NCI-H460 (cell line): ENCODE measurements around the gene WIPF1. TPM values are rescaled to one million over a fixed set of nuclear protein-coding genes. Genes with fewer than 3 reads are reported as not detected.
A peak's percentile ranks its signal among the peaks of the same experiment; 100 is the strongest.

Experiments used
- DNase-seq: peaks from one replicate; pipeline ENCODE4 v3.0.0-alpha.2; 2016; ENCODE audit warnings: low read depth; ENCODE audit errors: extremely low read depth
- total RNA-seq: library from RNA; depleted of rRNA; stranded (reverse); fragments of >200 nt; shearing (Covaris generic); gene quantifications from 2 replicates; pipeline ENCODE4 v1.2.3, GENCODE V29; 2014

The WIPF1 gene
- total RNA-seq, 1 experiment from 2014 or later = 2.3 TPM

DNA sequence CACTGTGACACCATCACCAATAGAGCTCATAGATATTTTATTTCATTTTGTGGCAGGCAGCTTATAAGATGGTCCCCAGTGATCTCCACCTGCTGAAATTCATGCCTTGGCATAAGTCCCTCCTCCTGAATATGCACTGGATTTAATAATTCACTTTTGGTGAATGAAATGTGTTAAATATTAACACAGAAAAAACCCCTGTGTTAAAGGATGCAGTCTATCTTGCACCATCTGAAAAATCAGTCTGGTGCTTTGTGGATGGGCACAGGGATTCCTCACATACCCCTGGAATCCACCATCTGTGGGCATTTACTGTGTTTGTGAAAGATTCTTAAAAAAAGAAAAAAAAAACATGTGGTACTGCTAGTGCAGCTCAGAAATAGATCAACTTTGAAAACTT lies 26.1 kb upstream of the WIPF1 start:
- DNase-seq = no peak

DNA sequence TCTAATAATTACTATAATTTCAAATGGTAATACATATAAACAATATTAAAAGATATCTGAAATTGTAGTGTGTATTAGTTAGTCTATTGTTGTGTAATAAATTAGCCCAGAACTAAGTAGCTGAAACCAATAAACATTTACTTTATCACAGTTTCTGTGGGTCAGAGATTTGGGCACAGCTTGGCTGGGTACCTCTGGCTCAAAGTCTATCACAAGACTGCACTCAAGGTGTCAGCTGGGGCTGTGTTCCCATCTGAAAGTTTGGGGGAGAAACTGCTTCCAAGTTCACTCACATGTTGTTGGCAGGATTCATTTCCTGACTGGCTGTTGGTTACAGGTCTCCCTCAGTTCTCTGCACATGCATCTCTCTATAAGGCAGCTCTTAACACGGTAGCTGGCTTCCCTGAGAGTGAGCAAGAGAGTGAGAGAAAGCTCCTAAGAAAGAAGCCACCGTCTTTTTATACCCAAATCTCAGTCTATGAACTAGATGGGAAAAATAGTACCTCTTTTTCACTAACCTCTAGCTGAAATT lies 25.6 kb upstream of the WIPF1 start:
- DNase-seq = no peak

DNA sequence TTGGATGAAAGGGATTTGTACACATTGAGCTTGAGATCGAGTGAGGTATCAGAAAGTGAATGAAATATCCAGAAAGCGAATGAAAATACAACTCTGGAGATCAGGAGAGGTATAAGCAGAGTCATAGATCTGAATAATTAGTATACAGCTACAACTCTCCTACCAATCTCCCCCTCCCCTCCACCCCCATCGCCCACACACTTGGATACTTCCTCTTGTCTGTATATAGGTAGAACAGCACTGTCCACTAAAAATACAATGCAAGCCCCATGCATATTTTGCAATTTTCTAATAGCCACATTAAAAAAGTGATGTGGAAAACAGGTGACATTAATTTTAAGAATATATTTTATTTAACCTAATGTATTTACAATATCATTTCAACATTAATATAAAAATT lies 23.7 kb upstream of the WIPF1 start:
- no peak for DNase-seq

DNA sequence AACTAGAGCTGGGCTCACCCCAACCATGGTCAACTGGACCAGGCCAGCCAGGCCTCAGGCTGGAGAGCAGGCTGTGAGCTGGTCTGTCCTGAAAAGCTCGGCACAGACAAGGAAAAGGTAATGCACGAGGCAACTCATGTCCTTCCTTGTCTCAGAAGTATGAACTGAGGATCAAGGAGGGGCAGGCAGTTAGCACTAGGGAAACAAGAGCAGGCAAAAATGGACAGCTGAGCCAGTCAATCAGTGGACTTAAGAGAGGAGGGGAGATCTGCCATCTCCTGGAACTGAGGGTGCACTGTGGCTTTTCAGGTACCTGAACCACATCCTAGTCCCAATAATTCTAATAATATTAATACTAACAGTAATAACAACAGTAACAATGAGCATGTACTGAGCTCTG lies 20.6 kb upstream of the WIPF1 start:
- DNase-seq = no peak

DNA sequence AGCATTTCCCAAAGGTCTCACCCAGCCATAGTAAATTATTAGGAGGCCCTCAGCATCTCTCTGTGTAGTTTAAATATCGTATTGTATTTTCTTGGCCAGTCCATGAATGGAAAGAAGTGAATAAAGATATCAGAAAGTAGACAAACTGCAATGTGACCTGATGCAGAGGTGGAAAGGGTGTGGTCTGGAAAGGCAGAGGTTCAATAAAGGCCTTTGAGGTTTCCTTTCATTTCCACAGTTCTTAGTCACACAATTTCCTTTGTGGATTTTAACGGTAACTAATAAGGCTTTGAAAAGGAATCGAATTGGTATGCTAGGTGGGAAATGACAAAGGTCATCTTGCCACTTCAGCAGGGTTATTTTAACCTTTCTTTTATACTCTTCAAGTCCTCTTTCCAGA lies 20.1 kb upstream of the WIPF1 start:
- no peak for DNase-seq

DNA sequence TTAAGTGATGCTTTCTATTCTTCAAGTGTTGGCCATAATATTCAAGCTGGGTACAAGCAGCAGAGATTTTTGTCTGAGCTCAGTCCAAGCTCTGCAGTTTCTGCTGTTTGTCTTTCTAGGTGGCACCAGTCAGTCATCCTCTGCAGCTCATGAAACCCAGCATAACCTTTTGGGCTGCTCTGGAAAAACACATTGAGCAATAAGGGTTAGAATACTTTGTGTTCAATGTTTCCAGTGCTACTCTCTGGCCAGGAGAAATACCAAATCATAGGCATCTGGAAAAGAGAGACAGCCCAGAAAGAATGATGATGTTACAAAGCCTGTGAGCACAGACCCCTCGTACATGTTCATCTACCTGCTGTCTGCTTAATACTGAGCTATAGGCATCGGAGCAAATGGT lies 19.5 kb upstream of the WIPF1 start:
- no peak for DNase-seq

DNA sequence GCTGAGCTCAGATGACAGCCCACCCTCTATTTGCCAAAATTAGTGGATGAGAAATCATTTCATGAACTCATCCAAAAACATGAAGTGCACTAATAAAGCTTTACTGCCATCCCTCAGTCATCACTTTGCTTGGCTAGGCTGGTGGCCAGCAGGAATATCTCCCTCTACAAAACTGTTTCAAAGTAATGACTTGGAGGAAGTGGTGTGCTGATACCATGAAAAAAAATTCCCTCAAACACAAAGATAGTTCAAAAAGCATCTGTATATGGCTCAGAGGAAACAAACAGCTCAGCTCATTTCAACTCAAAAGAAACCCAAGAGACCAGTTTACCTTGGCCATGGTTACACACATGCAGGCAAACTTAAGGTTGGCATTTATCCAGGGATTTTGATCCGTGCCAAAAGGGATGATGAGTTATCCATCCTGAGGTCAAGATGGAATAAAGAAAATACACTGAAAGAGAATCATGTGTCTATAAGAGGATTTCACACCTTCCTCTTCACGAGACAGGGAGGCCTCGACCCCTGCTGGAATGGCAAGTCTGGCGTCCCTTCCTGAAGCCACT lies 18.4 kb upstream of the WIPF1 start:
- peak; percentile 41 for DNase-seq

DNA sequence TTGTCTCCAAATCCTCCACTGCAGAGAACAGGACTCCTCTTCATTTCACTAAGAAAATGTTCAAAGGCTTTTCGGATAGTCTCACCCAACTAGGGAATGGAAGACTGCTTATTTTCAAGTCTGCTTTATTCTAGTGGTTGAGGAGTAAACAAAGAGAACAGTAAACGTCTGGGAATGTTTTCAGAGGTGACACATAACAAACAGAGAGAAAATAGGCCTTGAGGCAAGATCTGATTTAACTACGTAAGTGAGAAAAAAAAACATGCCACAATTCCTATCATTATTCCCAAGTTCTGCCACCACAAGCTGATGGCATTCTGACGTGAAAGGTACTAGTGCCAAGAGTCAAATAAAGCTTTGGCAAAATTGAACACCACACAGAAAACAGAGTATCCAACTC lies 16.7 kb upstream of the WIPF1 start:
- DNase-seq = peak; percentile 89

DNA sequence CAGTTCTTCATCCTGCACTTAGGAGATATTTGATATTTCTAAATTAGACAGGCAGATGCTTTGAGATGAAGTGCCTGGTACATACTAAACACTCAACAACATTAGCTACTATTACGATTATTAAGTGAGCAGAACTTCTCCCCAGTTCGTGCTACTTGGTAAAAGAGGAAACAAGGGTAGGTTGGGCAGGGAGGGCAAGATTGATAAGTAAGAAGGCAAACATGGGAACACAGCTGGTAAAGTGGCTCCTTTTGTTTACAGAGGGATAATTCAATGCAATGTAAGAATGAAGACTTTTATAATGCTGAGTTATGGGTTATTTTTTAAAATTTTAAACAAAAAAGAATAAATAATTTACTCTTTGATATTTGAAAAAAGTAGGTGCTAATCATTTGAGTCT lies 15.9 kb upstream of the WIPF1 start:
- no peak for DNase-seq

DNA sequence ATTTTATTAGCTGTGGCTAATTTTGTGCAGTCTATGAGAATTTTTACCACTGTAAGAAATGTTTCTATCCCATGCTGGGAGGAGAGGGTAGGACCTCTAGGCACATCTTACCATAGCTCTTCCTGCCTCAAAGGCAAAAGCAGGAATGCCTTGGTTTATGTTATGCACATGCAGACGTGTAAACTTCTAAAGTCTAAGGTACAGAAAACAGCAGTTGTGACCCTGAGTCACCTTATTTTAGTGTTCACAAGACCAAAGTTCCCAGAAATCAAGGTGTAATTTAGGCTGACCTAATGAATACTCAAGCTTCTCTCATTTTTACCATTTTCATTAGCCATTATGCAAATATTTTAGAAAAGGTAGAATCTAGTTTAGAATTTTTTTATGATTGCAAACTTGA lies 15.4 kb upstream of the WIPF1 start:
- DNase-seq = no peak

DNA sequence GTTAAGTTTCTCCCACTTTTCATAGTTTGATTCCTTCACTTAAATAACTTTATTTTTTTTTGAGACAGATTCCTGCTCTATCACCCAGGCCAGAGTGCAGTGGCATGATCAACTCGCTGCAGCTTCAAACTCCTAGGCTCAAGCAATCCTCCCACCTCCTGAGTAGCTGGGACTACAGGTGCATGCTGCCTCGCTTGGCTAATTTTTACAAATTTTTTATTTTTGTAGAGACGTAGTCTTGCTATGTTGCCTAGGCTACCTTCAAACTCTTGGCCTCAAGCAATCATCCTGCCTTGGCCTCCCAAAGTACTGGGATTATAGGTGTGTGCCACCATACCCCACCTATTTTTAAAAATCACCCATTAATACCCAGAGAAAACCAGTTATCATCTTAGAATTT lies 14.2 kb upstream of the WIPF1 start:
- DNase-seq = no peak

DNA sequence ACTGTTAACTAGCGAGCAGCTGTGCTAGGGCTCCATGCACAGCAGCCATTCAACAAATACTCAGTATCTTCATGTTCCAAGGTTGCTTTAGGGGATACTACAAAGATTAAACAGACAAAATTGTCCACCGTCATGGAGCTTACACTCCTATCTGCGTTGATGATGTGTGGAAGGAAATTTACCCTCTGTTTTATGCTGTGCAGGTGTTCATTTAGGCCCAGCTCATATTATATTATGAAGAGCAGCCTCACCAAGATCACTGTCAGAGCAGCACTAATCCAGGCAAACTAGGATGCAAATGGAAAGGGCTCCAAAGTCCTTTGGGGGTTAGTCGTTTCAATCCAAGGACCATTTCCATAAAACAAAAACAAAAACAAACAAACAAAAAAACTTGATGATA lies 13.4 kb upstream of the WIPF1 start:
- DNase-seq = no peak

DNA sequence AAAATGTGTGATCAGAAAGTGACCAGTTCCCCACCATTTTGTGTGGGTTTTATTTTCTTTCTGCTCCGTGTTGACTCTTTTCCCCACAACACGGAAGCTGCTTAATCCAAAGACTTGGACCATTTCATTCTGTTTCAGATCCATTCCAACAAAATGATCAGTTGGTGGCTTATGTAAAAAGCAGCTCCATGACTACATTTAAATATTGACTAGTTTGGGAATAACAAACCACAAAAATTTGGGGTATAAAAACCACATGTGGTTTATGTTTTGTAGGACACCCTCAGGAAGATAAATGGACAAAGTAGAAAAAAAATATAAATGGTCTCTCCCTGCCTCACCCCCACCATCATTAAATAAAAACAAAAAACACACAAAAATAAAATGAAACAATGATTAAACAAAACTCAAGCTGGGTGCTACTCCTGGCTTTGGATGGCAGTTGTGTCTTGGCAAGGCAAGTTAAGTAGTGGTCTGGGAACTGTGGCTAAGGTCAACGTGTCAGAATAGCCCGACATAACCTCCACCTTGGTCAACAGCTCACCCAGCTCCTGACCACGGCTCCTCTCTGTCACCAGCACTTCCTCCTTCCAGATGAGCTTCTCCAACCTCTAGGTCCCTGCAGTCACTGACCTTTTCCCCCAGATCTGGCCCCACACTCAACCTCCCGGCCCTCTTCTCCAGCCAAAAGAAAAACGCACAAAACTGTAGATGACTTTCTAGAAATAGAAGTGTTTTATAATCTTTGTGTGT lies 12.8 kb upstream of the WIPF1 start:
- DNase-seq = no peak

DNA sequence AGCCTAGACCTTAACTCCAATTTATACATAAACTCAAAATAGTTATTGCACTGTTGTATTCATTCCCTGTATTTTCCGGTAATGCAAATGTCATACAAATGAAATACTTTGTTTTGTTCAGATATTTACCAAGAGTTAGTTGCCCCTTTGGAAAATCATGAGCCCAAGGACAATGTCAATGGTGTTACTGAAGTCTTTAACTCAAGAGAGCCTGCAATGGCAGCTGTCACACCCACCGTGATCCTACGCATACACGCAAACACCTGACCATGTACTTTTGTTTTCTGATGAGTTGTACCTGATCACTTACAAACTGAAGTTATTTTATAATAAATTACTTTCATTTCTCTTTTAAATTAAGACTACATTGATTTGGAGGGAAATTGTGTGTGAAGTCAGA lies 11.7 kb upstream of the WIPF1 start:
- DNase-seq = no peak

DNA sequence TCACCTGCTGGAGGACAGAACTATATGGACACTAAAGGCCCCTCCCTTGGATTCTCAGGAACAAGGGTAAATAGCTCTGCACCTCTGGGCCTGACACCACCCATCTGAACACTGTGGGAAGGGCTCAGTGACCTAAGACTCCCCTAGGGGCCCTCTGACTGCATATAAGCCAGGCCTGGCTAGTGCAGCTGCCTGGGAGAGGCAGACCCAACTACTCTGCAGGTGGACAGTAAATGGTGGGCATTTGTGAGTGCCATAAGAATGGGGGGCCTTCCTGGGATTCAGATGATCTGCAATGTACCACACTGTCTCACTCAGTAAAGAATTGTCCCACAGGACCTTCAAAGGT lies 11.2 kb upstream of the WIPF1 start:
- no peak for DNase-seq

DNA sequence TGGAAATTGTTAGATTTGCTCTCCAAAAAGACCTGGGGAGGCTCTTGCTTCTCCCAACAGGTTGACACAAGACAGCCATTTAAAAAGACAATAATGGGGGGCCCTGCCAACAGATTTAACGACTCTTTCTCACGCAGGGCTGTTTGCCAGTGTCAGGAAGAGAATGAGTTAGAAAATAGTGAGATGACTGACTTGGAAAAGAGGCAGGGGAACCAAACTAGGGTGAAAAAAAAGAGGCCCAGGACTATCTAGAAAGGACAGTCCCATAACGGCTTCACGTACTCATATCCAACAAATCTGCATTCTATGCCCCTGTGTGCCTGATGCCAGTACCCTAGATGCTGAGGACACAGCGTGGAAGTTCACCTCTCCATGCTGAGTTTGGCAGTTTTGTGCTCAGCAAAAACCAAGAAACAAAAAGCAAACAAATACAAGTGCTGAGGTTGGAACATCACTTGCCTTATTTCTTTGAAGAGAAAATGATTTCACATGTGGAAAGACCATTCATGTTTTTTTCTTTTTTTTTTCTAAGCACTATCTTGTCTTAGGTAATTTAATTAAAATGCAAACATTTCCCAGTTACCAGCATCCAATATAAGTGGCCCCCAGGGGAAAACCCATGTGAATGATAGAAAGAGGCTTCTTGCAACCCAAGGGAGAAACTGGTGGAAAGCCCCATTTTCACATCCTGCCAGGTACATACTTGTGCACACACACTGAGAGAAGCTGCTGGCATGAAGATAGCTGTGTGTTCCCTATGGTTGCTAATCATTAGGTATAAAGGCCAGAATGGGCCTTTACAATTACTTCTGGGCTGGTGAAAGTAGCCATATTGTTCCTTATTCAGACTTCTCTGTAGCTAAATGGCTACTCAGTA lies 10.6 kb upstream of the WIPF1 start:
- DNase-seq = no peak

DNA sequence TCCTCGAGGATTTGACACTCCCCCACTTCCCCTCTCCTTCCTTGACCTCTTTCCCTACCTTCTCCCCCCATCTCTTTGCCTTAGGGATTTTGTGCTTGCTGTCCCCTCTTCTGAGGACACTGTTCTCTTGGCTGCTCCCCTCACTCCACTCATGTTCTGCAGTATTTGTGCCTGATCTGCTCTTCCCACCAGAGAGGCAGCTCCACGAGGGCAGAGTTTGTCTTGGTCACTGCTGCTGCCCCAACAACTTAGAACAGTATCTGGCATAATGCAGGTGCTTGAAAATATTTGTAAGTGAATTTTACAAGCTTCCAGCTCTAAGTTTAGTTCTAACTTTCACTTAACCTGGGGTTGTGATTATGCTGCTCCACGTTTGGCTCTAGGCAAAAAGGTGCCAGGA lies 10.0 kb upstream of the WIPF1 start:
- no peak for DNase-seq

DNA sequence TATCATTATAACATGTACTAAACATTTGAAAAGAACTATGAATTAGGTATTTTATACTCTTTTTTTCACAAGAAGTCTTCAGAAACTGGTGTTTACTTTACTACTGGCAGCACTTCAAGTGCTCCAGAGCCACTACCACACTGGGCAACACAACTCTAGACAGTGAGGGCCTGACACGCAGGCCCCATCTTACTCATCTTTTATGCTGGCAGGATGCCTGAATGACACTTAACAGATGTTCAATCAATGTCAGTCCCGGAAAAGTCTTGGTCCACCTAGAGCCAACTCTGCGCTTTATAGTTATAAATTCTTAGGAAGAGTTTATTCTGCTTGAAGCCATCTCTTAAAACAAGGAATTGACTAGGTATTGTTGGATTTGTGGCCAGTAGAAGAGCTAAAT lies 8.7 kb upstream of the WIPF1 start:
- peak; percentile 65 for DNase-seq

DNA sequence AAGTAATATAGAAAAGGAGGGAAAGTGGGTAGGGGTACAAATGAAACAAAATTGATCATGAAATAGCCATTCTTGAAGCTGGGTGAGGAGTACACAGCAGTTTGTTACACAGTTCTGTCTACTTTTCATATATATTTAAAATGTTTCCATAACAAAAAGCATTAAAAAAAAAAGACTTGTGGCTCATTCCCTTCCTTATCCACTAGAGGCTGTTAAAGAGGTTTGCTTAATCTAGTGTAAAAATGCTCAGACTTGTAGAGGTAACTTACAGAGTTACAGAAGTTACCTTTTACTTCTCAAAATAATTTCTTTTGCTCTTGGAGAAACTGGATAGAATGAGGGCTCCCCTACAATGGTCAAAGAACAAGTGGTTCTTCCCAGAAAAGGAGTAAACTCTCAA lies 8.1 kb upstream of the WIPF1 start:
- no peak for DNase-seq

DNA sequence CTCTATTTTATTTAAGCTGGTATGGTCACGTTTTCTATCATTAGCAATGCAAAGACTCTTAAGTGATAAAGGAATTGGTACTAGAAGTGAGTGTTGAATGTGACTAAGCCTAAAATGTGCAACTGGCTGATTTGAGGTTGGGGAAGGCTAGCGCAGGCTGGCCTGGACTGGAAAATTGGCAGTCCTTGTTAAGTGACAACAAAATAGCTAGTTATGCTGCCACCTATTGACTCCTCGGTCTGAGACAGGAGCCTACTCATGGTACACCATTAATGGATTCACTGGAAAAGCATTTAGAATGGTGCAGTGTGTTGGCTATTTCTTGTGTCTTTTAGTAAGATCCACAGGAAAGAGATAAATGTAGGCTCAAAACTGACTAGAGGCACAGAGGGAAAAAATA lies 5.7 kb upstream of the WIPF1 start:
- DNase-seq = no peak

DNA sequence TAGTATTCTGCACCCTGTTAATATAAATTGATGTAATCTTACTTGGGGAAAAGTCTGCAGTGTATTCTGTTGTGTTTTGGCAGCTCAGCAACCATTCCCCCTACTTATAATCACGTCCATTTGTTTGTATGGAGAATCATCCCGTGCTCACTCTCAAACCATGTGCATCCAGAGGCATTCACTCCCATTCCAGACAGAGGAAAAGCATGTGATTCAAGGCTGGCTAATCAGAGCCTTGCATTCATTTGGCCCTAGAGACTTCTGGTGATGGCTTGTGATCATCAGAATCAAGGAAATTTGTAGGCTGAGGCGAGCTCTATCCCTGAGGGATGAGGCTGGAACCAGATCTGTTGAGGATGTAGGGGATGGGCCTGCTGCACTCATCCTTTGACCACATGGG lies 5.1 kb upstream of the WIPF1 start:
- no peak for DNase-seq

DNA sequence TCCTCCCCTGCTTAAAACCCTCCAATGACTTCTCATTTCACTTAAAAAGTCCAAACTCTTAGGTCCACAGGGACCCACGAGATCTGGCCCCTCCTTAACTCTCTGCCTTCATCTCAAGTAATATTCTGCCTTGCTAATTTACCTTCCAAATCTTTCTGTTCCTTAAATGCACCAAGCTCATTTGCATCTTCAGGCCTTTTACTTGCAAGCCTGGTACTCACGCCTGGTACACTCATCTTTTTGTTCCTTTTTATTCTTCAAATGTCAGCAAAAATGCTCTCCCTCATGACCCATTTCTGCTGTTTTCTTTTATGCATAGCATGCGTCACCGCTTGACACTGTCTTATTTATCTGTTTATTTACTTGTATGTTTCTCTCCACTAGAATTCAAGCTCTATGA lies 2.7 kb upstream of the WIPF1 start:
- no peak for DNase-seq
